Type B pancreatic cell (in vitro differentiated cells): ENCODE measurements around the gene RNF151. TPM values are rescaled to one million over a fixed set of nuclear protein-coding genes. Genes with fewer than 3 reads are reported as not detected.

Experiments used
- DNase-seq: peaks from one replicate; pipeline ENCODE4 v3.0.0; 2021; ENCODE audit warnings: mixed read lengths; ENCODE audit not compliant: unreplicated experiment; ENCODE audit errors: extremely low spot score
- H3K27ac Mint-ChIP-seq: 2 replicates; pipeline ENCODE4 v1.8.0; 2021; ENCODE audit warnings: mild to moderate bottlenecking, mixed read lengths
- H3K27me3 Mint-ChIP-seq: 2 replicates; pipeline ENCODE4 v1.8.0; 2021; ENCODE audit warnings: mixed read lengths
- H3K36me3 Mint-ChIP-seq: 2 replicates; pipeline ENCODE4 v1.8.0; 2021; ENCODE audit warnings: mixed read lengths
- H3K4me1 Mint-ChIP-seq: one replicate; pipeline ENCODE4 v1.8.0; 2021; ENCODE audit warnings: mixed read lengths; ENCODE audit not compliant: unreplicated experiment
- H3K4me3 Mint-ChIP-seq: 2 replicates; pipeline ENCODE4 v1.8.0; 2021; ENCODE audit warnings: mild to moderate bottlenecking, mixed read lengths
- H3K9me3 Mint-ChIP-seq: 2 replicates; pipeline ENCODE4 v1.8.0; 2021; ENCODE audit warnings: mixed read lengths
- total RNA-seq: library from RNA; stranded (reverse); gene quantifications from 2 replicates; pipeline ENCODE4 v1.2.1, GENCODE V29; 2021; ENCODE audit warnings: low replicate concordance
- TF ChIP-seq, protein P1 (sequence below): fragments of 200-600 bp; sonication (generic); conservative IDR thresholded peaks from 2 replicates; pipeline ENCODE4 v1.5.0; 2021; ENCODE audit warnings: antibody characterized with exemption, mild to moderate bottlenecking

The RNF151 gene
- total RNA-seq, 1 donor from 2014 or later, result not detected

DNA sequence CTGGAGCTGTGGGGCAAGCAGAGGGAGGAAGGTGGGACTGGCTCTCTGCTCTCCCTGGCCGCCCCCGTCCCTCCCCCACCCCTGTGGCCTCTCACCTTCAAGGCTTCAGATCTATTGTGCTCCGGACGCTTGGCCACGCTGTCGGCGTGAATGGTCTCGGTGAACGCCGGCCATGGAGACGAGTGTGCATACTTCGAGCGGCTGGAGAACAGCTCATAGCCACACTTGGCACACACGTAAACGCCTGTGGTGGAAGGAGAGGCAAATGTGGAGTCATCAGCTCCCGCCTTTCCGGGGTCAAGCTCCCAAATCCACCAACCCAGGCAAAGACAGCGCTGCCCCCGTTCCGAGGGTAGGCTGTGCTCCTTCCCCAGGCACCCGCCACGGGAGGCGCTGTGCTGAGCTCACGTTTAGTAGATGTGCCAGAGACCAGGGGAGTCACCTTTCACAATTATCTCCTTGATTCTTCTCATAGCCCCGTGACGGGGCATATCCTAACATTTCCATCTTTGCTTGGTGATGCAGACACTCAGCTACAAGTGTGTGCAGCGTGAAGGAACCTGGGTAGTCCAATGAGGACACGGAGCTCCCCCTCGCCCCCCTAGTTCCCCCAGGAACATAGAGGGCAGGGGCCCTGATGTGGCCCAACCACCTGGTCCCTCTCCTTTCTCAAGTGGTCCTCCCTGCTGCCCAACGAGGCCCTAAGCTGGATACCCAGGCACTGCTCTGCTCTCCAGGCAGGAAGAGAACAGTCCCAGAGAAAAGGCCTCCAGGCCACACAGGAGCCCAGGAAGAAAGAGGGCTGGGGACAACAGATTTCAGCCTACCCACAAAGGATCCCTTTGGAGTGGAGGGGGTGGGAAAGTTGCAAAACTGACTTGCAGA is 25.3 kb upstream of the RNF151 start:
- Mint-ChIP-seq H3K4me1 (peaks cover 4% of the 10 kb centered on the region), H3K27me3 (no peaks in the 10 kb centered on the region), H3K36me3 (no peaks in the 10 kb centered on the region), H3K9me3 (no peaks in the 10 kb centered on the region), H3K27ac (peak overlapping the region; percentile 48), H3K4me3 (peak overlapping the region; percentile 88)
- TF ChIP-seq, protein P1, sequence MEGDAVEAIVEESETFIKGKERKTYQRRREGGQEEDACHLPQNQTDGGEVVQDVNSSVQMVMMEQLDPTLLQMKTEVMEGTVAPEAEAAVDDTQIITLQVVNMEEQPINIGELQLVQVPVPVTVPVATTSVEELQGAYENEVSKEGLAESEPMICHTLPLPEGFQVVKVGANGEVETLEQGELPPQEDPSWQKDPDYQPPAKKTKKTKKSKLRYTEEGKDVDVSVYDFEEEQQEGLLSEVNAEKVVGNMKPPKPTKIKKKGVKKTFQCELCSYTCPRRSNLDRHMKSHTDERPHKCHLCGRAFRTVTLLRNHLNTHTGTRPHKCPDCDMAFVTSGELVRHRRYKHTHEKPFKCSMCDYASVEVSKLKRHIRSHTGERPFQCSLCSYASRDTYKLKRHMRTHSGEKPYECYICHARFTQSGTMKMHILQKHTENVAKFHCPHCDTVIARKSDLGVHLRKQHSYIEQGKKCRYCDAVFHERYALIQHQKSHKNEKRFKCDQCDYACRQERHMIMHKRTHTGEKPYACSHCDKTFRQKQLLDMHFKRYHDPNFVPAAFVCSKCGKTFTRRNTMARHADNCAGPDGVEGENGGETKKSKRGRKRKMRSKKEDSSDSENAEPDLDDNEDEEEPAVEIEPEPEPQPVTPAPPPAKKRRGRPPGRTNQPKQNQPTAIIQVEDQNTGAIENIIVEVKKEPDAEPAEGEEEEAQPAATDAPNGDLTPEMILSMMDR, result peak; percentile 29
- DNase-seq, result no peak

DNA sequence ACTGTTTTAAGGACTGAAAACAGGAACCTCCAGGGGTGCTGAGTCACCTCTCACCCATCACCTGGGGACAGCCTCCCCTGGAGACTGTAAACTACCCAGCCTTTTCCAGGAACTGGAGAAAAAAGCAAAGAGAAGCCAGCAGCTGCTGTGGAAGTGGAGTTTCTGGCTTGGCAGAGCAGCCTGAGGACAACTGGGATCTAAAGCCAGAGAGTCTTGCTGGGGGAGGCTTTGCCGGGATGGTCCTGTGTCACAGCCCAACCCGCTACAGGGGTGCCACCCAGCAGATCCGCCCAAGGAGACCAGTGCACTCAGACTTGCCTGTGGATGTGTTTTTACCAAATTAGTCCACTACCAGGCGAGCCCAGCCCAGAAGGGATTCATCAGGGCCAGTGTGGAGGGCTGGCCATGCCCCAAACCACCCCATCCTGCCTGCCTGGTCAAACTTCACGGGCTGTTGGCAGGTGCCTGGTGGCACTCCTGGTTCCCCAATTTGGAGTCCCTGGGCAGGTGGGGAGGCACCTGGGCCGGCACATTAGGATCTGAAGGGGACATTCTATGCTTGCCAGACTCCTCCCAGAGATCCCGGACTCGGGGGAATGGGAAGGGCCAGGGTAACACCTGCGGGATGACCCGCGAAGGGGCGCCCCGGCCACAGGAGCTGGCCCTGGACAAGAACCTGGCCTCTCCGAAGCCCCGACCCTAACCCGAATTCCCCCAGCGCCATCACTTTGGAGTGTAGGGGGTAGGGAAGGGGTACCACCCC is 24.4 kb upstream of the RNF151 start:
- peak overlapping the region; percentile 88 for H3K4me3 Mint-ChIP-seq
- peaks cover 4% of the 10 kb centered on the region for H3K4me1 Mint-ChIP-seq
- no peak for DNase-seq
- H3K9me3 Mint-ChIP-seq, result no peaks in the 10 kb centered on the region
- no peaks in the 10 kb centered on the region for H3K27me3 Mint-ChIP-seq
- no peaks in the 10 kb centered on the region for H3K36me3 Mint-ChIP-seq
- TF ChIP-seq, protein P1, result no peak
- H3K27ac Mint-ChIP-seq, result peak overlapping the region; percentile 48

DNA sequence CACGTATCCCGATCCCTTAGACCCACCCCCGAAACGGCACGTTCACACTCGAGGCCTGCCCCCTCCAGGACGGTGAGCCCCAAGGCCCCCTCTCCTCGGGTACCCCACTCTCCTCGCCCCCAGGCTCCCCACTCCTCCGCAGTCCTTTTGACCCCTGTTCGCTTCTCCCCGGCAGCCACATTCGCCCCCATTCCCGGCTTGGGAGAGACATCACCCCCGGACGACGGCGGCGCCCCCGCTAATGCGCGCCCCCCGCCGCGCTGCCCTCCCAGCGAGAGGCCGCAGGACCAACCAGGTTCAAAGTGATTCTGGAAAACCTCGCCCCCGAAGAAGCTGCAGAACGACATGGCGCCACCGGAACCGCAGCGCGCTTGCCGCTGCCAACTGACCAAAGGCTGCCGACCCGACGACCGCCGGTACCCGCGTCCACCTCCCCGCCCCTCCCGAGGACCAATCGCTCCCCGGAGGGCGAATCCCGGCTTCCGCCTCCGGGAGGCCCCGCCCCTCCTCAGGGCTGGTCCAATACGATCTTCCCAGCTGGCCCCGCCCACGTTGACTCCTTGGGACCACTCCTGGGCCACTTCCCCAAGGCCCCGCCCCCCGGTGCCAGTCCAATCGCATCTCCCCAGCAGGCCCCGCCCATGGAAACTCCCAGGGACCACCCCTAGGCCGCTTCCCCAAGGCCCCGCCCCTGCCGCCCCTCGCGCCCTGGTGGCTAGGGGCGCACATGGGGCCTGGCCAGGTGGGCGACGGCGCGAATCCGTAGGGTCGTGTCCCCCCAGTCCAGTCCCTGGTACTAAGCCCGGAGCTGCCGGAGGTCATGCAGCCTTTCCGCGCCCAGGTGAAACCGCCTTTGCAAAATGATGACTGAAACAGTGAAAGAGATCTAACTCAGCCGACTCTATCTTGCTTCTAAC is 23.6 kb upstream of the RNF151 start, which contains the start of gene MSRB1:
TSS of gene MSRB1 (minus strand) at position 390 of the 917 bp plus-strand sequence. CDS start at position 347, 43 bp downstream.
- peak within 1 kb of the TSS; percentile 88 for H3K4me3 Mint-ChIP-seq
- no peaks in the 10 kb centered on the region for H3K27me3 Mint-ChIP-seq
- peak within 1 kb of the TSS; percentile 53 for H3K27ac Mint-ChIP-seq
- TF ChIP-seq, protein P1, result peak; percentile 43
- peak; percentile 99 for DNase-seq
- H3K36me3 Mint-ChIP-seq, result no peaks in the 10 kb centered on the region
- H3K4me1 Mint-ChIP-seq, result peaks cover 4% of the 10 kb centered on the region
- H3K9me3 Mint-ChIP-seq, result no peaks in the 10 kb centered on the region

DNA sequence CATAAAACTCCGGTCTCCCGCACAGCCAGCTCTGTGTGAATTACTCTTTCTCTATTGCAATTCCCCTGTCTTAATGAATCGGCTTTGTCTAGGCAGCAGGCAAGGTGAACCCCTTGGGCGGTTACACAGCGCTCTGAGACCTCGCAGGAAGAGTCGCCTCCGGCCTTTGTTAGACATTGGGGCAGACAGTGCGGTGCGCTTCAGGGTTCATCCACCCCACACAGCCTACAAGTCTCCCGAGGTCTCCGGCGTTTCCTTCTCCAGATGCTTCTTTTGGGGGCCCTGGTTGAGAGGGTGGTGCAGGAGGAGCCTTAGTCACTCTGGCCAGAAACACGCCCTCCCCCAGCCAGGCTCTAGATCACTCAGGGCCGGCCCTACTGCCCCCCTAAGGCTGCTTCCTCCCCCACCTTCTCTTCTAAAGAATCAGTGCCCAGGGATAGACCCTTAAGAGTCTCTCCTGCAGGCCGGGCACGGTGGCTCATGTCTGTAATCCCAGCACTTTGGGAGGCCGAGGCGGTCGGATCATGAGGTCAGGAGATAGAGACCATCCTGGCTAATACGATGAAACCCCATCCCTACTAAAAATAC is 21.9 kb upstream of the RNF151 start:
- Mint-ChIP-seq H3K9me3 (no peaks in the 10 kb centered on the region), H3K27ac (no peak overlapping the region), H3K36me3 (no peaks in the 10 kb centered on the region), H3K4me1 (peaks cover 4% of the 10 kb centered on the region), H3K27me3 (no peaks in the 10 kb centered on the region), H3K4me3 (peak overlapping the region; percentile 57)
- TF ChIP-seq, protein P1, result no peak
- no peak for DNase-seq
